Adrenal gland (tissue), 5 donors: ENCODE results near the gene CEP295NL.

Source experiments
- POLR2A ChIP-seq, 2 donors: fragments of 450-650 bp; IDR thresholded peaks; one replicate each; pipeline ENCODE4 v1.6.1; 2017; ENCODE audit warnings: antibody characterized with exemption in 2 of 2, mild to moderate bottlenecking in 2 of 2, moderate library complexity in 1 of 2
- TF ChIP-seq, protein P1 (sequence below), 6 experiments: fragments of 450-650 bp in 4 of 6; fragments of 200-600 bp in 2 of 6; sonication (generic) in 1 of 6; IDR thresholded peaks; 1 replicate in 5 of 6; 2 replicates in 1 of 6; pipeline versions ENCODE4 v1.5.1 to v1.8.0; 2016 to 2021; ENCODE audit warnings: antibody characterized with exemption in 6 of 6, mild to moderate bottlenecking in 2 of 6, moderate library complexity in 1 of 6
- donor health status: DM: no; HTN: no; CAD: no.

DNA sequence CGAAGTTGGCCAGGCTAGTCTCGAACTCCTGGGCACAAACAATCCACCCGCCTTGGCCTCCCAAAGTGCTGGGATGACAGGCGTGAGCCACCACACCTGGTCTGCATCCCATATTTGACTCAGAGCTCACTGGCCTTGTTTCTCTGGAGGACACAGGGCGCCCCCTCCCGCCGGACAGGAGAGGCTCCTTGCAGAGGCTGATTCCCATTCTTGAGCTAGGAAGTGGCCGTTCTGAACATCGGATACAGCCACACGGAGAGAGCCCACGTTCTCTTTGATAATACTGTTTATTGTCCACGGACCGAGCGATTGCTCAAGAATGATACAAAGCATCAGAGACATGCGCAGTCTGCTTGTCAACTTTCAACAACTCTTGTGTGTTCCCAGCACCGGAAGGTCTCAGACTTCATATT, 50.3 kb downstream of the CEP295NL start:
- TF ChIP-seq POLR2A (IDR thresholded peaks at IDR 0.05), result no peak
- TF ChIP-seq, protein P1, sequence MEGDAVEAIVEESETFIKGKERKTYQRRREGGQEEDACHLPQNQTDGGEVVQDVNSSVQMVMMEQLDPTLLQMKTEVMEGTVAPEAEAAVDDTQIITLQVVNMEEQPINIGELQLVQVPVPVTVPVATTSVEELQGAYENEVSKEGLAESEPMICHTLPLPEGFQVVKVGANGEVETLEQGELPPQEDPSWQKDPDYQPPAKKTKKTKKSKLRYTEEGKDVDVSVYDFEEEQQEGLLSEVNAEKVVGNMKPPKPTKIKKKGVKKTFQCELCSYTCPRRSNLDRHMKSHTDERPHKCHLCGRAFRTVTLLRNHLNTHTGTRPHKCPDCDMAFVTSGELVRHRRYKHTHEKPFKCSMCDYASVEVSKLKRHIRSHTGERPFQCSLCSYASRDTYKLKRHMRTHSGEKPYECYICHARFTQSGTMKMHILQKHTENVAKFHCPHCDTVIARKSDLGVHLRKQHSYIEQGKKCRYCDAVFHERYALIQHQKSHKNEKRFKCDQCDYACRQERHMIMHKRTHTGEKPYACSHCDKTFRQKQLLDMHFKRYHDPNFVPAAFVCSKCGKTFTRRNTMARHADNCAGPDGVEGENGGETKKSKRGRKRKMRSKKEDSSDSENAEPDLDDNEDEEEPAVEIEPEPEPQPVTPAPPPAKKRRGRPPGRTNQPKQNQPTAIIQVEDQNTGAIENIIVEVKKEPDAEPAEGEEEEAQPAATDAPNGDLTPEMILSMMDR (IDR thresholded peaks at IDR 0.05), result no peak
